Activated naive CD4-positive, alpha-beta T cell treated with anti-CD3 and anti-CD28 coated beads, Interleukin-2, amount 10 ng/mL, durations not matched to agents 7 days and 5 days (primary cell): ENCODE measurements around the gene LINS1.

ENCODE experiments used
- CTCF ChIA-PET: fragments of 350-600 bp; sonication (Branson Sonifier 250); formaldehyde crosslinking; loops from one replicate; lab custom pipeline; 2021; ENCODE audit warnings: antibody characterized with exemption; lab: Charles Lee
- DNase-seq: peaks from one replicate; pipeline ENCODE4 v3.0.0-alpha.2; 2020
- H3K27ac Mint-ChIP-seq: one replicate; pipeline ENCODE4 v1.8.0; 2021; ENCODE audit warnings: mild to moderate bottlenecking, moderate library complexity, mixed read lengths
- H3K27me3 Mint-ChIP-seq: one replicate; pipeline ENCODE4 v1.8.0; 2021; ENCODE audit warnings: mild to moderate bottlenecking, mixed read lengths
- H3K36me3 Mint-ChIP-seq: one replicate; pipeline ENCODE4 v1.8.0; 2021; ENCODE audit warnings: mixed read lengths
- H3K4me1 Mint-ChIP-seq: one replicate; pipeline ENCODE4 v1.8.0; 2021; ENCODE audit warnings: mixed read lengths
- H3K4me3 Mint-ChIP-seq: one replicate; pipeline ENCODE4 v1.8.0; 2021; ENCODE audit warnings: mild to moderate bottlenecking, moderate library complexity, mixed read lengths
- H3K9me3 Mint-ChIP-seq: one replicate; pipeline ENCODE4 v1.8.0; 2021; ENCODE audit warnings: mixed read lengths

Gene LINS1

DNA sequence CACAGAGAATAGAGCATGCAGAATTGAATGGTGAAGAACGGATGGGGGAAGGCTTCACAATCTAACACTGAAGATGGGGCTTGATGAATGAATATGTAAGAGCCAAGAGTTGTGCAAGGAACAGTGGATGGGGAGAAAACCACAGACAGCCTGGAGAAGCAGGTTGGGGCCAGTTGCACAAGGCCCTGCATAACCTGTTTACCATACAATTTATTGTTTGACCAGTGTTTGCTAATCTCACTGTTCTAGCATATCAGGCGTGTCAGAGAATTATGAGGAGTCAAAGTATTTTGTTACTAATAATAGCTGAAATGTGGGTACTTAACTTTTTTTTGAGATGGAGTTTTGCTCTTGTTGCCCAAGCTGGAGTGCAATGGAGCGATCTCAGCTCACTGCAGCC is 36.4 kb downstream of the LINS1 start:
- no peak for DNase-seq
- no peak overlapping the region for H3K27ac Mint-ChIP-seq
- no peaks in the 10 kb centered on the region for H3K27me3 Mint-ChIP-seq
- H3K4me3 Mint-ChIP-seq = no peak overlapping the region
- peaks cover 19% of the 10 kb centered on the region for H3K4me1 Mint-ChIP-seq
- peaks cover 76% of the 10 kb centered on the region for H3K36me3 Mint-ChIP-seq
- CTCF ChIA-PET = interaction anchor here (1.8 kb wide), 1 partner anchor 215 kb away, joined by 4 read pairs; no protein-coding TSS in a partner anchor
- H3K9me3 Mint-ChIP-seq = peaks cover under 1% of the 10 kb centered on the region

DNA sequence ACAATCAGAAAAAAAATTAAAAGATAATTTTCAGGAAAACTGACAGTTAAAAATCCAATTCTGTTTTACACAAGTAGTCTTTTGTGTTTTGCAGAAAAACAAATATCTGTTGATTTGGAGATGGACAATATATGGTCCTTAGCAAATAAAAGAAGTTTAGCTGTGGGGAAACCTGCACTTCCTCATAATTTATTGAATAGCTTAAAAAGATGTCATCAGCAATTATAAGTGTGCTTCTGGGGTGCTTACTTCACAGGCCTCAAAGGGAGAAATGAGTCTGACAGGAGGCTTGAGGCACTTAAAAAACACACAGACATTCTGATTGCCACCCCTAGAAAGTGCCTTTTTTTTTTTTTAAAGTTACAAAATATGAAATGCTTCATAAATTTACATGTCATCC is 41.7 kb downstream of the LINS1 start:
- Mint-ChIP-seq H3K4me3 (no peak overlapping the region), H3K9me3 (peaks cover 8% of the 10 kb centered on the region), H3K36me3 (peaks cover 53% of the 10 kb centered on the region), H3K4me1 (peaks cover 3% of the 10 kb centered on the region), H3K27me3 (no peaks in the 10 kb centered on the region), H3K27ac (no peak overlapping the region)
- CTCF ChIA-PET = interaction anchor here (0.6 kb wide), 2 partner anchors 20 to 186 kb away, joined by 3 to 4 read pairs; no protein-coding TSS in a partner anchor
- no peak for DNase-seq

DNA sequence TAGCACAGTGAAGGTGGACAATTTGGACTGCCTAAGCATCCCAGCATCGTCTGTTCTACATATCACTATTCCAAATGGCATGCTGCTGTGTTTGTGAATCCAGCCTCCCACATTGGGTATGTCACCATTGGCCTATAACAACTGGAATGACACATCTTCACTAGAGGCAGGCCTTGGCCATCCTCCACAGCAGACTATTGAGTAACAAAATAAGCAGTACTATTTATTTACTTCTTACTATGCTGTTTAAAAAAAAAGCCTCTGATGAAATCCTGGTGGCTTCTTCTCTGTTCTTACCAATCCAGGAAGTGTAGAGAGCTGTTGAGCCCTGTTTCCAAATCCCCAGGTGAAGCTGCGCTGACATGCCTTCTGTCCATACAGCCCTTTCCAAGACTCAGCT is 42.7 kb downstream of the LINS1 start:
- no peaks in the 10 kb centered on the region for H3K27me3 Mint-ChIP-seq
- peak overlapping the region; percentile 63 for H3K27ac Mint-ChIP-seq
- H3K4me1 Mint-ChIP-seq = no peaks in the 10 kb centered on the region
- DNase-seq = no peak
- H3K9me3 Mint-ChIP-seq = peaks cover 8% of the 10 kb centered on the region
- H3K36me3 Mint-ChIP-seq = peaks cover 53% of the 10 kb centered on the region
- H3K4me3 Mint-ChIP-seq = no peak overlapping the region
- CTCF ChIA-PET = no interaction called here

DNA sequence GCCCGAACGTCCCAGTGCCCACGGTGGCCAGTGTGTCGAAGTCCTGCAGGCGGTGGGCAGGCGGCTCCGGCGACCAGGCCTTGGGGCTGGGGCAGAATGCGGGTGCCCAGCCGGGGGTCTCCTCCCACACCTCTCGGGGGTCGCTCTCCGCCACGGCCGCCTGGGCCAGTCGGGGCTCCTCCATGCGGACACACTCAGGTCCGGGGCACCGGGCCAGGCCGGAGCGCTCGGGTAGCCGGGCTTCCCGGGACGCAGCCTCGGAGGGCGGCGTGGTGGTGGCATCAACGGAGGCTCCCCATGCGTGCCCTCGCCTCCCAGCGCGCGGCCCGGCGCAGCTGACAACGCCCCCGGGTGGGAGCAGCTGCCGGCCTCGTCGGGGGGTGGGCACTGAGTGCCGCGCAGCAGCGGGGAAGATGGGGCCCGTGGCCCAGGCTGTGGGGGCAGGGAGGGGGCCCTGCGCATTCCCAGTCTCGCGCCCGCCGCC is 43.2 kb downstream of the LINS1 start:
- Mint-ChIP-seq H3K9me3 (peaks cover 11% of the 10 kb centered on the region), H3K27ac (no peak overlapping the region), H3K36me3 (peaks cover 53% of the 10 kb centered on the region), H3K4me3 (no peak overlapping the region), H3K4me1 (no peaks in the 10 kb centered on the region), H3K27me3 (no peaks in the 10 kb centered on the region)
- CTCF ChIA-PET = no interaction called here
- DNase-seq = no peak

DNA sequence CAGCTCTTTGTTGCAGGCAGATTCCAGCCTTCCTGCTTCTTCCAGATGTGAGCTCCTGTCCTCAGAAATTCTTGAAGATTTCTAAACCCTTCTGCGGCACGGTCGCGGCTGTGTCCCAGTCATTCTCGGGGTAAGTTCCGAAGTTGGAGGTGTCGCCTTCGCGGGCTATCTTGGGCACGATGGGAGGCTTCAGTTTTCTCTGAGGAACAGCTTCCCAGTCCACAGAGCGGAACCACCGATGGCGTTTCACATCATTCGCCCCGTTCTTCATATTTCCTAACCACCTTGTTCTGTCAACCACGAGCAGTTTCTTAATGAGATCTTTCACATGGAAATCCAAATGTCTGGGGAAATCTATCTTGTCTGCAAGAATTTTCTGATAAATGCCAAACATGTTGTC is 48.5 kb downstream of the LINS1 start:
- peaks cover 53% of the 10 kb centered on the region for H3K36me3 Mint-ChIP-seq
- DNase-seq = no peak
- peaks cover 17% of the 10 kb centered on the region for H3K9me3 Mint-ChIP-seq
- CTCF ChIA-PET = no interaction called here
- H3K4me1 Mint-ChIP-seq = no peaks in the 10 kb centered on the region
- no peak overlapping the region for H3K4me3 Mint-ChIP-seq
- no peaks in the 10 kb centered on the region for H3K27me3 Mint-ChIP-seq
- no peak overlapping the region for H3K27ac Mint-ChIP-seq

DNA sequence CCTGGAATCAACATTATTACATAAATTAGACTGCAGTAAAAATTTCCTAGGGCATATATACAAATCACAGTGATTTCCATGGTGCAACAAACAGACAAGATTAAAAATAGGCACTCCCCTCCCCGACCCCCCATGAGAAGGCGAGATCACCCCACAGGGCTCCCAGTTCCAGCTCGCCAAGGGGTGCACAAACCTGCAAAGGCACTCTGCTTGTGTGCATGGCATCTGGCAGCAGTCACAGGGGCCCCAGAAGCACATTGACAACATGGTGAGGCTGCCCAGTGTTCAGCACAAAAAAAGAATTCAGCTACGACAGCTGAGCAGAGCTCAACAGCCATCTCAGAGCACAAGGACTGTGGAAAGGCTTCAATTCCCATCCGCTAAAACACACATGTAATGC is 54.0 kb downstream of the LINS1 start:
- peaks cover 8% of the 10 kb centered on the region for H3K4me1 Mint-ChIP-seq
- peaks cover 27% of the 10 kb centered on the region for H3K36me3 Mint-ChIP-seq
- DNase-seq = no peak
- H3K27me3 Mint-ChIP-seq = no peaks in the 10 kb centered on the region
- CTCF ChIA-PET = interaction anchor here (0.5 kb wide), 1 partner anchor 171 kb away, joined by 3 read pairs; no protein-coding TSS in a partner anchor
- peaks cover 7% of the 10 kb centered on the region for H3K9me3 Mint-ChIP-seq
- H3K4me3 Mint-ChIP-seq = no peak overlapping the region
- H3K27ac Mint-ChIP-seq = no peak overlapping the region

DNA sequence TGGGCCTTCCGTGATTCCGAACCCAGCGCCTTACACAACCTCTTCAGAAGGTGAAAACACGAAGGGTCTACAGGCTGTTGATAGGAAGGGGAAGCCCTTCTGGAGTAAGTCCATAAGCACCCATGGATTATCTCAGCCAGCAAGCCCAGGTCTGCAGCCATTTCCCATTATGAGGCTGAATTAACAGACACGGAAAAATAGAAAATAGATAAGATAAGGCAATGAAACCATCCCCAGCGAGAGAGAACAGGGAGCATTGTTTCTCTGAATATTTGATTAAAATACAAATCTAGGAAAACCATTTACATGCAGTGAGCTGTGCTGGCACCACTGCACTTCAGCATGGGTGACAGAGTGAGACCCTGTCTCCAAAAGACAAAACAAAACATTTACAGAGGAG is 57.0 kb downstream of the LINS1 start:
- Mint-ChIP-seq H3K27ac (no peak overlapping the region), H3K4me1 (peaks cover 8% of the 10 kb centered on the region), H3K27me3 (no peaks in the 10 kb centered on the region), H3K4me3 (no peak overlapping the region), H3K36me3 (peaks cover 5% of the 10 kb centered on the region), H3K9me3 (no peaks in the 10 kb centered on the region)
- no peak for DNase-seq
- CTCF ChIA-PET = no interaction called here

DNA sequence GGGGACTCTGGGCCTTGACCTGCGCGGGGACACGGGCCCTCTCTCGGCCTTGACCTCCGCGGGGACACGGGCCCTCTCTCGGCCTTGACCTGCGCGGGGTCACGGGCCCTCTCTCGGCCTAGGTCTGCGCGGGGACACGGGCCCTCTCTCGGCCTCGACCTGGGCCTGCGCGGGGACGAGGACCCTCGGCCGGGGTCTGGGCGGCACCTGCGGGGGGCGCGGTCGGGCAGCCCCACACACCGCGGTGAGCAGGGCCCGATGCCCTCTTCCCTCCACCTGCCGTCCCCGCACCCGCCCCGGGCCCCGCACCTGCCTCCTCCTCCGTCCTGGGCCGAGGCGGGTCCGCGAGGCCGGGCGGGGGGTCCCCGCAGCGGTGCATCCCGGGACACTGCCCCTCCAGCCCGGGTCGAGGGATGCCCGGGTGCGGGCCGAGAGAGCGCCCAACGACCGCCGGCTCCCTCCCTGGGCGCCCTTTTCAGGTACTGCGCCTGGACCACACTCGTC is 57.6 kb downstream of the LINS1 start:
- peaks cover 8% of the 10 kb centered on the region for H3K4me1 Mint-ChIP-seq
- no peak overlapping the region for H3K4me3 Mint-ChIP-seq
- peaks cover 4% of the 10 kb centered on the region for H3K36me3 Mint-ChIP-seq
- DNase-seq = no peak
- H3K27ac Mint-ChIP-seq = no peak overlapping the region
- H3K27me3 Mint-ChIP-seq = no peaks in the 10 kb centered on the region
- H3K9me3 Mint-ChIP-seq = no peaks in the 10 kb centered on the region
- CTCF ChIA-PET = no interaction called here

DNA sequence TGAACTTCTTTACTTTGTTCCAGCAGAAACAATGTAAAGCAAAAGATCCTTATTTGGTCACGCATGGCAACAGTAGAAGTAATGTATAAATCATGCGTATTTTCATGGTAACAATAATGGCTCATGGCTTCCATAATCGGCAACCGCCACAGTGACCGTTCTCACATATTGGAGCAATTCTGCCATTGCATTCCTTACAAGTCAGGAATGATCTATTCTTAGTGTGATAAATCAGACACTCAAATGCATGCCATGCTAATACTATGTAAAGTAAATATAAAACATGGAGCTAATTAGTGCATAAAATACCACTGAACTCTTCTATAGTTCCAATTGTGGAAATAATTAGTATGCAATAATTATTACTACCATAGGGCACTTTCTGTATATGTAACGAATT is 59.7 kb downstream of the LINS1 start:
- CTCF ChIA-PET = interaction anchor here (0.9 kb wide), 1 partner anchor 200 kb away, joined by 3 read pairs; no protein-coding TSS in a partner anchor
- H3K9me3 Mint-ChIP-seq = peaks cover 9% of the 10 kb centered on the region
- no peak overlapping the region for H3K27ac Mint-ChIP-seq
- H3K4me3 Mint-ChIP-seq = no peak overlapping the region
- H3K36me3 Mint-ChIP-seq = peaks cover 6% of the 10 kb centered on the region
- peaks cover 8% of the 10 kb centered on the region for H3K4me1 Mint-ChIP-seq
- DNase-seq = no peak
- no peaks in the 10 kb centered on the region for H3K27me3 Mint-ChIP-seq

DNA sequence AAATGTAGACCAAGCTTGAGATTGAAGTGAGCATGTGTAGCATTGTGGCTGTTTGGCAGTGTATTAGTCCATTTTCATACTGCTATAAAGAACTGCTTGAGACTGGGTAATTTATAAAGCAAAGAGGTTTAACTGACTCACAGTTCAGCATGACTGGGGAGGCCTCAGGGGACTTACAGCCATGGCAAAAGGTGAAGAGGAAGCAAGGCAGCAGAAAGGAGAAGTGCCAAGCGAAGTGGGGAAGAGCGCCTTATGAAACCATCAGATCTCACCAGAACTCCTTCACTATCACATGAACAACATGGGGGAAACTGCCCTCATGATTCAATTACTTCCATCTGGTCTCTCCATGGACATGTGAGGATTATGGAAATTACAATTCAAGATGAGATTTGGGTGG is 64.7 kb downstream of the LINS1 start:
- Mint-ChIP-seq H3K4me3 (no peak overlapping the region), H3K27me3 (peaks cover 11% of the 10 kb centered on the region), H3K27ac (no peak overlapping the region), H3K4me1 (no peaks in the 10 kb centered on the region), H3K36me3 (peaks cover 5% of the 10 kb centered on the region), H3K9me3 (peaks cover 9% of the 10 kb centered on the region)
- CTCF ChIA-PET = no interaction called here
- DNase-seq = no peak

DNA sequence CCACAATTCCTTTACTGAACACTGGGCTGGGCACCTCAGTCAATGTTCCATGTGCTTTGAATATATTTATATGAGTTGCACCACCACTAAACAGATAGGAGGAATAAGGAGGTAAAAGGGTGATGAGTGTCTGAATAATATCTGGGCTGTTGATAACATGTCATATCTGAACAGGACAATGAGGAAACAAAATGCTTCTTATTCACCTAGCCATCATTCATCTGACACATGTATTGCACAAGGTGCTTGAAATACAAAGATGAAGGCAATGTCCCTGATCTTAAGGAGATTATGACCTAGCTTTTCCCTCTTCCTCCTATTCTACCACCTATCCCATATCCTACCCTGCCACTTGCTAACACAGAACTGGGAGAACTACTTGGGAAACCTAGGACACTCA is 65.3 kb downstream of the LINS1 start:
- Mint-ChIP-seq H3K27ac (no peak overlapping the region), H3K27me3 (peaks cover 11% of the 10 kb centered on the region), H3K9me3 (peaks cover 9% of the 10 kb centered on the region), H3K36me3 (peaks cover 5% of the 10 kb centered on the region), H3K4me1 (no peaks in the 10 kb centered on the region), H3K4me3 (no peak overlapping the region)
- no peak for DNase-seq
- CTCF ChIA-PET = no interaction called here

DNA sequence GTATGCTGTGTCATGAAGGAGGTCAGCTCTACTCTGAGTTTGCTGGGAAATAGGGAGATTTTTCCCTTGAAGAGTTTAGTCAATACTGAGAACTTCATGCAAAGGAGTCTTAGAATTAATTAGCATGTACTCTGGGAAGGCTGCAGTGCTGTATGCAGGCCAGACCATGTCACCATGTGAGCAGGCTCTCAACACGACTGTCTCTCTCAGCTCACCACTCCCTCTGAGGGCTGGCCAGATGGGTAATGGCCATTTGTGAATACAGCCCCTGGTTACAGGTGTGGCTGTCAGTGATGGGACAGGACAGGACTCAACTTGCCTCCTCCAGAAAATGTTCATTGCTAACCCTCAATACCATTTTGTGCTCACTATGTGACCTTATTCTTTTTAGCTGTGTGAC is 68.1 kb downstream of the LINS1 start:
- Mint-ChIP-seq H3K27me3 (peaks cover 15% of the 10 kb centered on the region), H3K36me3 (peaks cover 5% of the 10 kb centered on the region), H3K4me3 (no peak overlapping the region), H3K4me1 (peaks cover 16% of the 10 kb centered on the region), H3K27ac (no peak overlapping the region), H3K9me3 (peaks cover 5% of the 10 kb centered on the region)
- no peak for DNase-seq
- CTCF ChIA-PET = no interaction called here

DNA sequence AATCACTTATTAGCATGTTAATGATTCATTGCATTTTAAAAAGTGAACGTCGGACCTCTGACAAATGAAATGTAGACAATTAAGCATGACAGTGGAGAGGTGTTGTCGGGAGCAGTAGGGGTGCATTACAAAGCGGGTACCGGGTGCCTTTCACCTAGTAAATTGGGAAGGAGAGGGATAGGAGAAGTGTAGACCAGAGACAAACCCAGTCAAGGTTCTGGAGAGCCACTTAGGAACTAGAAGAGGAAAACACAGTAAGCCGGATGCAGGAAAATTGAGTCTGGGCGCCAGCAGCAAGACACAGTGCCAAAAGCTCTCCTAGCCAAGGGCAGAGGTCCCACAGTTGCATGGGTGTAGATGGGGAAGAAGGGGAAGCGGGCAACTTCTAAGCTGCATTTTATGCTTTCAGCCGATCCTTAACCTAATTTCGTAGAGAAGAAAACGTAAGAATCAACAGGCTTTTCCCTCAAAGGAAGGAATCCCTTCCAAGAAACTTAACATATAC is 70.1 kb downstream of the LINS1 start:
- Mint-ChIP-seq H3K4me1 (peaks cover 22% of the 10 kb centered on the region), H3K36me3 (no peaks in the 10 kb centered on the region), H3K4me3 (no peak overlapping the region), H3K9me3 (no peaks in the 10 kb centered on the region), H3K27ac (no peak overlapping the region), H3K27me3 (peaks cover 18% of the 10 kb centered on the region)
- DNase-seq = no peak
- CTCF ChIA-PET = no interaction called here

DNA sequence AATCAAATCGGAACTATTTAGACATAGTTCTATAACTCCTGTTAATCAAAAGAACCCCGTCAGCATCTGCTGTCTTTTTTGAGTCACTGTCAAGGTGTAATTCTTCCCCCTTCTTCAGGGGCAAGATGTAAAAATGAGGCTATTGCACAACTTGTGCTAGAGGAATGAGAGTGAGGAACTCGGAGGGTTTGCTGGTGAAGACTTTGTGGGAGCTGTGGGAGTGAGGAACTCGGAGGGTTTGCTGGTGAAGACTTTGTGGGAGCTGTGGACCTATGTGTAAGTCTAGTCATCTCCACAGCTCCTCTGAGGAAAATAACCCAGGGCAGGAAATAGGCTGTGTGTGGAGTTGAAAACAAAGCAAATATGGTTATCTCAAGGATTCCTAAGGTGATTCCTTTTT is 70.8 kb downstream of the LINS1 start:
- Mint-ChIP-seq H3K4me1 (peaks cover 22% of the 10 kb centered on the region), H3K36me3 (no peaks in the 10 kb centered on the region), H3K27ac (no peak overlapping the region), H3K4me3 (no peak overlapping the region), H3K9me3 (no peaks in the 10 kb centered on the region), H3K27me3 (peaks cover 18% of the 10 kb centered on the region)
- CTCF ChIA-PET = no interaction called here
- no peak for DNase-seq

DNA sequence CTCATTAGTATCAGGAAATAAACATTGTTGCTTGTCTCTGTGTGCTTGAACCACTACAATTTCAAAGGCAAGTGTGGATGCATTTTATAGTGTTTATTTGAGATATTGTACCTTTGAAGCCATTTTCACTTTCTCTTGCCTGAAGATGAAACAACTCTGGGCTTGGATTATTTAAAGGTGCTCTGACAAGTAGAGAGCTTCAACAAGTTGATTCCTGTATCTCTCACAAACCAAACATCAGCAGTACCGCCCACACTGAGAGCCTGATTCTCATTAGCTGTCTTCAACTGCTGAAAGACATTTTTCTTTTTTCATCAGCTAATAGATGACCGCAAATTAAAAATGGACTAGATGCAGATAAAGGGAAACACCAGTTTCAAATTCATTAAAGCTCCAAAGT is 72.4 kb downstream of the LINS1 start:
- Mint-ChIP-seq H3K9me3 (no peaks in the 10 kb centered on the region), H3K27ac (peak overlapping the region; percentile 37)
- CTCF ChIA-PET = no interaction called here

More for the DNA sequence above, 72.4 kb downstream of the LINS1 start:
- no peak for DNase-seq
- Mint-ChIP-seq H3K4me3 (no peak overlapping the region), H3K27me3 (peaks cover 18% of the 10 kb centered on the region), H3K36me3 (no peaks in the 10 kb centered on the region), H3K4me1 (peaks cover 22% of the 10 kb centered on the region)
